HepG2 (cell line): ENCODE data around the gene CHD9NB. TPM values are rescaled to one million over a fixed set of nuclear protein-coding genes. Genes with fewer than 3 reads are reported as not detected.
A peak's percentile ranks its signal among the peaks of the same experiment; 100 is the strongest.

Experiments
- ARNTL ChIP-seq: sonication (generic); formaldehyde crosslinking; IDR thresholded peaks from 2 replicates; pipeline ENCODE4 v1.4.0; 2020; ENCODE audit warnings: mild to moderate bottlenecking, missing genetic modification reagents
- CERS6 ChIP-seq: sonication (generic); formaldehyde crosslinking; IDR thresholded peaks from 2 replicates; pipeline ENCODE4 v1.5.0; 2020; ENCODE audit warnings: missing genetic modification reagents
- KDM5A ChIP-seq: fragments of 200-600 bp; sonication (generic); IDR thresholded peaks from 2 replicates; pipeline ENCODE4 v1.7.0; 2018; ENCODE audit warnings: antibody characterized with exemption, mild to moderate bottlenecking, low read length, borderline replicate concordance
- MAZ ChIP-seq, 2 experiments: sonication (generic) in 1 of 2; formaldehyde crosslinking in 1 of 2; IDR thresholded peaks; 2 replicates each; pipeline versions ENCODE4 v1.5.0 to v1.6.1; 2012 to 2020; ENCODE audit warnings: low read depth in 2 of 2, mild to moderate bottlenecking in 2 of 2, borderline replicate concordance in 1 of 2, improper control_type of control experiment in 1 of 2, low read length in 1 of 2, missing genetic modification reagents in 1 of 2, moderate library complexity in 1 of 2
- MTA1 ChIP-seq: sonication (generic); formaldehyde crosslinking; IDR thresholded peaks from 2 replicates; pipeline ENCODE4 v1.4.0; 2020; ENCODE audit warnings: missing genetic modification reagents, mild to moderate bottlenecking, borderline replicate concordance
- ONECUT2 ChIP-seq: sonication (generic); formaldehyde crosslinking; IDR thresholded peaks from 2 replicates; pipeline ENCODE4 v1.4.0; 2020; ENCODE audit warnings: missing genetic modification reagents
- POGZ ChIP-seq: sonication (generic); formaldehyde crosslinking; IDR thresholded peaks from 2 replicates; pipeline ENCODE4 v1.4.0; 2020; ENCODE audit warnings: mild to moderate bottlenecking, missing genetic modification reagents
- RFX3 ChIP-seq: IDR thresholded peaks from 2 replicates; pipeline ENCODE4 v1.6.1; 2016; ENCODE audit warnings: missing biosample characterization, missing genetic modification reagents
- TERF1 ChIP-seq: sonication (generic); formaldehyde crosslinking; IDR thresholded peaks from 2 replicates; pipeline ENCODE4 v1.8.0; 2022; ENCODE audit warnings: mild to moderate bottlenecking, missing genetic modification reagents, moderate library complexity
- ZGPAT ChIP-seq: IDR thresholded peaks from 2 replicates; pipeline ENCODE4 v1.6.1; 2016; ENCODE audit warnings: mild to moderate bottlenecking
- ZNF121 ChIP-seq: sonication (generic); formaldehyde crosslinking; IDR thresholded peaks from 2 replicates; pipeline ENCODE4 v1.5.0; 2020; ENCODE audit warnings: mild to moderate bottlenecking, missing genetic modification reagents
- ZNF335 ChIP-seq: sonication (generic); formaldehyde crosslinking; IDR thresholded peaks from 2 replicates; pipeline ENCODE4 v1.4.0; 2020; ENCODE audit warnings: missing genetic modification reagents
- ZNF615 ChIP-seq: sonication (generic); formaldehyde crosslinking; IDR thresholded peaks from 2 replicates; pipeline ENCODE4 v1.5.0; 2020; ENCODE audit warnings: mild to moderate bottlenecking, missing genetic modification reagents, borderline replicate concordance
- ZNF772 ChIP-seq: sonication (generic); formaldehyde crosslinking; IDR thresholded peaks from 2 replicates; pipeline ENCODE4 v1.5.0; 2020; ENCODE audit warnings: mild to moderate bottlenecking, missing genetic modification reagents
- ZNF781 ChIP-seq: sonication (generic); formaldehyde crosslinking; IDR thresholded peaks from 2 replicates; pipeline ENCODE4 v1.5.1; 2020; ENCODE audit warnings: borderline replicate concordance, mild to moderate bottlenecking, missing genetic modification reagents; ENCODE audit errors: not compliant biosample characterization
- polyA plus RNA-seq, 8 experiments: library from polyadenylated mRNA; depleted of rRNA in 3 of 8; stranded (reverse) in 7 of 8; unstranded in 1 of 8; fragments of >200 nt; fragmentation: Illumina TruSeq in 4 of 8; extraction: Trizol in 4 of 8; gene quantifications; 2 replicates each; pipeline versions ENCODE4 v1.2.1 to v1.2.3, GENCODE V29; 2011 to 2016; ENCODE audit warnings: low read depth in 4 of 8, missing spikeins in 1 of 8, mixed read lengths in 1 of 8; ENCODE audit not compliant: insufficient read depth in 1 of 8
- total RNA-seq, 5 experiments: library from RNA; depleted of rRNA; stranded (reverse); fragments of >200 nt; fragmentation: Illumina TruSeq; extraction: Trizol; gene quantifications; 2 replicates each; pipeline ENCODE4 v1.2.3, GENCODE V29; 2016; ENCODE audit warnings: low read depth in 1 of 5
- TF ChIP-seq, protein P1 (sequence below): sonication (generic); formaldehyde crosslinking; IDR thresholded peaks from 2 replicates; pipeline ENCODE4 v1.8.0; 2022; ENCODE audit warnings: missing genetic modification reagents, mild to moderate bottlenecking, moderate library complexity, borderline replicate concordance
- TF ChIP-seq, protein P2 (sequence below): sonication (generic); formaldehyde crosslinking; IDR thresholded peaks from 2 replicates; pipeline ENCODE4 v1.5.0; 2020; ENCODE audit warnings: mild to moderate bottlenecking, missing genetic modification reagents, borderline replicate concordance
- TF ChIP-seq, protein P3 (sequence below): sonication (generic); formaldehyde crosslinking; IDR thresholded peaks from 2 replicates; pipeline ENCODE4 v1.8.1; 2023; ENCODE audit warnings: mild to moderate bottlenecking, moderate library complexity, missing genetic modification reagents

The CHD9NB gene
- total and polyA plus RNA-seq, 2 of the 13 experiments (the other 11 are each of a cell fraction or from before 2014, with no cell fraction given): 0.17 to 0.18 TPM

GRCh38 chr16:53054670-53055485, 2.2 kb upstream of the CHD9NB start, which contains the start of gene CHD9 (continued):
- TF ChIP-seq ARNTL (CRISPR knock-in tag): no peak
- peak; percentile 93; the same call in 1 of the 2 replicates for TF ChIP-seq ZNF615 (CRISPR knock-in tag)
- TF ChIP-seq MAZ (IDR thresholded peaks at IDR 0.05; ENCODE audit: borderline replicate concordance, low read depth, low read length): no peak; the same call in 1 of the 2 replicates
- peak; percentile 88 for TF ChIP-seq MAZ (CRISPR knock-in tag; IDR thresholded peaks at IDR 0.05; ENCODE audit: low read depth)
- TF ChIP-seq, protein P1, sequence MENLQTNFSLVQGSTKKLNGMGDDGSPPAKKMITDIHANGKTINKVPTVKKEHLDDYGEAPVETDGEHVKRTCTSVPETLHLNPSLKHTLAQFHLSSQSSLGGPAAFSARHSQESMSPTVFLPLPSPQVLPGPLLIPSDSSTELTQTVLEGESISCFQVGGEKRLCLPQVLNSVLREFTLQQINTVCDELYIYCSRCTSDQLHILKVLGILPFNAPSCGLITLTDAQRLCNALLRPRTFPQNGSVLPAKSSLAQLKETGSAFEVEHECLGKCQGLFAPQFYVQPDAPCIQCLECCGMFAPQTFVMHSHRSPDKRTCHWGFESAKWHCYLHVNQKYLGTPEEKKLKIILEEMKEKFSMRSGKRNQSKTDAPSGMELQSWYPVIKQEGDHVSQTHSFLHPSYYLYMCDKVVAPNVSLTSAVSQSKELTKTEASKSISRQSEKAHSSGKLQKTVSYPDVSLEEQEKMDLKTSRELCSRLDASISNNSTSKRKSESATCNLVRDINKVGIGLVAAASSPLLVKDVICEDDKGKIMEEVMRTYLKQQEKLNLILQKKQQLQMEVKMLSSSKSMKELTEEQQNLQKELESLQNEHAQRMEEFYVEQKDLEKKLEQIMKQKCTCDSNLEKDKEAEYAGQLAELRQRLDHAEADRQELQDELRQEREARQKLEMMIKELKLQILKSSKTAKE (CRISPR knock-in tag): peak; percentile 62
- TF ChIP-seq, protein P2, sequence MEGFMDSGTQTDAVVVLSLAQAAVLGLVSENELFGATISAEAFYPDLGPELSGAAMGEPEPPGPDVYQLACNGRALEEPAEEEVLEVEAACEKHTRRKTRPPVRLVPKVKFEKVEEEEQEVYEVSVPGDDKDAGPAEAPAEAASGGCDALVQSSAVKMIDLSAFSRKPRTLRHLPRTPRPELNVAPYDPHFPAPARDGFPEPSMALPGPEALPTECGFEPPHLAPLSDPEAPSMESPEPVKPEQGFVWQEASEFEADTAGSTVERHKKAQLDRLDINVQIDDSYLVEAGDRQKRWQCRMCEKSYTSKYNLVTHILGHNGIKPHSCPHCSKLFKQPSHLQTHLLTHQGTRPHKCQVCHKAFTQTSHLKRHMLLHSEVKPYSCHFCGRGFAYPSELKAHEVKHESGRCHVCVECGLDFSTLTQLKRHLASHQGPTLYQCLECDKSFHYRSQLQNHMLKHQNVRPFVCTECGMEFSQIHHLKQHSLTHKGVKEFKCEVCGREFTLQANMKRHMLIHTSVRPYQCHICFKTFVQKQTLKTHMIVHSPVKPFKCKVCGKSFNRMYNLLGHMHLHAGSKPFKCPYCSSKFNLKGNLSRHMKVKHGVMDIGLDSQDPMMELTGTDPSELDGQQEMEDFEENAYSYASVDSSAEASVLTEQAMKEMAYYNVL: peak; percentile 95
- peak; percentile 98 for TF ChIP-seq ZGPAT (CRISPR knock-in tag)
- TF ChIP-seq POGZ (CRISPR knock-in tag): peak; percentile 96
- no peak for TF ChIP-seq KDM5A
- TF ChIP-seq RFX3 (CRISPR knock-in tag): 0 out of 2 replicates have a peak, but pooled peaks have one; percentile 33
- peak; percentile 99 for TF ChIP-seq ZNF772 (CRISPR knock-in tag)
- TF ChIP-seq ZNF781 (CRISPR knock-in tag): peak; percentile 92
- TF ChIP-seq TERF1: no peak
- no peak; the same call in 1 of the 2 replicates for TF ChIP-seq ZNF335 (CRISPR knock-in tag)
- 0 out of 2 replicates have a peak, but pooled peaks have one; percentile 60 for TF ChIP-seq CERS6 (CRISPR knock-in tag)
- peak; percentile 68; the same call in 1 of the 2 replicates for TF ChIP-seq ZNF121 (CRISPR knock-in tag)
- TF ChIP-seq, protein P3, sequence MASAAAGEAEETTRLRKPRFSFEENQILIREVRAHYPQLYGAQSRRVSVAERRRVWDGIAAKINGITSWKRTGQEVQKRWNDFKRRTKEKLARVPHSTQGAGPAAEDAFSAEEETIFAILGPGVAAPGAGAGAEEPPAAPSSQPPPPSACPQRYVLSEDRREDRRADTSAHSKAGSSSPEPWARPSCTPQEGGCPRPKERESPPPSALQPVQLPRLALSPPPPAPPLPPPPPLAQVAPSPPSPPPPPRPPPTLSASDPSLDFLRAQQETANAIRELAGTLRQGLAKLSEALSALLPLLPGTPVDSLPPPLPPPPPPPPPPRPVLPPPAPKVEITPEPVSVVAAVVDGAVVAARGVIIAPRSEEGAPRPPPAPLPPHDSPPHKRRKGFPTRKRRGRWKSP: peak; percentile 100
- peak; percentile 86; the same call in 1 of the 2 replicates for TF ChIP-seq MTA1
- TF ChIP-seq ONECUT2 (CRISPR knock-in tag): no peak
